ENCODE results near the gene ZFAND6.
"Not testable (repeated sequence)": the region's sequence is repeated elsewhere in the genome, so short reads cannot be mapped to it uniquely, and the experiment has no call there.

Gene ZFAND6

GRCh38 chr15:80127253-80127652 lies 67.8 kb downstream of the ZFAND6 start:
- not testable (repeated sequence) for H3K9ac ChIP-seq (ENCODE audit: low read depth, low read length); H3K36me3 ChIP-seq (ENCODE audit: control insufficient read depth, insufficient read depth, low read length); H3K4me3 ChIP-seq (ENCODE audit: low read depth, low read length); H3K27me3 ChIP-seq (ENCODE audit: control insufficient read depth, insufficient read depth, low read length); H3K4me1 ChIP-seq (ENCODE audit: control insufficient read depth, insufficient read depth, low read length); H3K9me3 ChIP-seq (ENCODE audit: control insufficient read depth, insufficient read depth, low read length)

- Histone ChIP-seq H3K27me3 (ENCODE audit: control insufficient read depth, insufficient read depth, low read length) (no peaks in the 10 kb centered on the region), H3K4me3 (ENCODE audit: low read depth, low read length) (no peak overlapping the region), H3K9ac (ENCODE audit: low read depth, low read length) (no peak overlapping the region), H3K9me3 (ENCODE audit: control insufficient read depth, insufficient read depth, low read length) (no peaks in the 10 kb centered on the region), H3K36me3 (ENCODE audit: control insufficient read depth, insufficient read depth, low read length) (no peaks in the 10 kb centered on the region), H3K4me1 (ENCODE audit: control insufficient read depth, insufficient read depth, low read length) (no peaks in the 10 kb centered on the region)
These were observed 68.4 kb downstream of the ZFAND6 start for GRCh38 chr15:80127911-80128310.

- Histone ChIP-seq H3K9me3 (ENCODE audit: control insufficient read depth, insufficient read depth, low read length) (no peaks in the 10 kb centered on the region), H3K27me3 (ENCODE audit: control insufficient read depth, insufficient read depth, low read length) (no peaks in the 10 kb centered on the region), H3K36me3 (ENCODE audit: control insufficient read depth, insufficient read depth, low read length) (no peaks in the 10 kb centered on the region), H3K4me1 (ENCODE audit: control insufficient read depth, insufficient read depth, low read length) (no peaks in the 10 kb centered on the region), H3K4me3 (ENCODE audit: low read depth, low read length) (no peak overlapping the region), H3K9ac (ENCODE audit: low read depth, low read length) (no peak overlapping the region)
These were observed 72.9 kb downstream of the ZFAND6 start for GRCh38 chr15:80132382-80132781.

GRCh38 chr15:80136854-80137253 lies 77.4 kb downstream of the ZFAND6 start:
- H3K9me3 ChIP-seq (ENCODE audit: control insufficient read depth, insufficient read depth, low read length), result no peaks in the 10 kb centered on the region
- H3K27me3 ChIP-seq (ENCODE audit: control insufficient read depth, insufficient read depth, low read length), result no peaks in the 10 kb centered on the region
- no peak overlapping the region for H3K9ac ChIP-seq (ENCODE audit: low read depth, low read length)
- H3K4me1 ChIP-seq (ENCODE audit: control insufficient read depth, insufficient read depth, low read length), result no peaks in the 10 kb centered on the region
- no peaks in the 10 kb centered on the region for H3K36me3 ChIP-seq (ENCODE audit: control insufficient read depth, insufficient read depth, low read length)
- H3K4me3 ChIP-seq (ENCODE audit: low read depth, low read length), result no peak overlapping the region

GRCh38 chr15:80138961-80139360 lies 79.5 kb downstream of the ZFAND6 start:
- Histone ChIP-seq H3K9me3 (ENCODE audit: control insufficient read depth, insufficient read depth, low read length) (no peaks in the 10 kb centered on the region), H3K9ac (ENCODE audit: low read depth, low read length) (no peak overlapping the region), H3K36me3 (ENCODE audit: control insufficient read depth, insufficient read depth, low read length) (no peaks in the 10 kb centered on the region), H3K4me3 (ENCODE audit: low read depth, low read length) (no peak overlapping the region), H3K27me3 (ENCODE audit: control insufficient read depth, insufficient read depth, low read length) (no peaks in the 10 kb centered on the region), H3K4me1 (ENCODE audit: control insufficient read depth, insufficient read depth, low read length) (no peaks in the 10 kb centered on the region)

GRCh38 chr15:80140909-80141308 lies 81.4 kb downstream of the ZFAND6 start:
- Histone ChIP-seq H3K9ac (ENCODE audit: low read depth, low read length) (no peak overlapping the region), H3K36me3 (ENCODE audit: control insufficient read depth, insufficient read depth, low read length) (no peaks in the 10 kb centered on the region), H3K4me1 (ENCODE audit: control insufficient read depth, insufficient read depth, low read length) (no peaks in the 10 kb centered on the region), H3K9me3 (ENCODE audit: control insufficient read depth, insufficient read depth, low read length) (no peaks in the 10 kb centered on the region), H3K27me3 (ENCODE audit: control insufficient read depth, insufficient read depth, low read length) (no peaks in the 10 kb centered on the region), H3K4me3 (ENCODE audit: low read depth, low read length) (no peak overlapping the region)

GRCh38 chr15:80141916-80142598 lies 82.6 kb downstream of the ZFAND6 start:
- Histone ChIP-seq H3K9ac (ENCODE audit: low read depth, low read length) (no peak overlapping the region), H3K9me3 (ENCODE audit: control insufficient read depth, insufficient read depth, low read length) (no peaks in the 10 kb centered on the region), H3K4me3 (ENCODE audit: low read depth, low read length) (no peak overlapping the region), H3K36me3 (ENCODE audit: control insufficient read depth, insufficient read depth, low read length) (no peaks in the 10 kb centered on the region), H3K4me1 (ENCODE audit: control insufficient read depth, insufficient read depth, low read length) (no peaks in the 10 kb centered on the region), H3K27me3 (ENCODE audit: control insufficient read depth, insufficient read depth, low read length) (no peaks in the 10 kb centered on the region)

GRCh38 chr15:80142646-80143045 lies 83.2 kb downstream of the ZFAND6 start:
- H3K27me3 ChIP-seq (ENCODE audit: control insufficient read depth, insufficient read depth, low read length), result no peaks in the 10 kb centered on the region
- H3K36me3 ChIP-seq (ENCODE audit: control insufficient read depth, insufficient read depth, low read length), result no peaks in the 10 kb centered on the region
- H3K9me3 ChIP-seq (ENCODE audit: control insufficient read depth, insufficient read depth, low read length), result no peaks in the 10 kb centered on the region
- no peaks in the 10 kb centered on the region for H3K4me1 ChIP-seq (ENCODE audit: control insufficient read depth, insufficient read depth, low read length)
- no peak overlapping the region for H3K9ac ChIP-seq (ENCODE audit: low read depth, low read length)
- no peak overlapping the region for H3K4me3 ChIP-seq (ENCODE audit: low read depth, low read length)

GRCh38 chr15:80151148-80151547 lies 91.7 kb downstream of the ZFAND6 start:
- H3K9me3 ChIP-seq (ENCODE audit: control insufficient read depth, insufficient read depth, low read length), result no peaks in the 10 kb centered on the region
- no peak overlapping the region for H3K4me3 ChIP-seq (ENCODE audit: low read depth, low read length)
- no peaks in the 10 kb centered on the region for H3K27me3 ChIP-seq (ENCODE audit: control insufficient read depth, insufficient read depth, low read length)
- H3K4me1 ChIP-seq (ENCODE audit: control insufficient read depth, insufficient read depth, low read length), result peaks cover 6% of the 10 kb centered on the region
- no peaks in the 10 kb centered on the region for H3K36me3 ChIP-seq (ENCODE audit: control insufficient read depth, insufficient read depth, low read length)
- peak overlapping the region; percentile 18 for H3K9ac ChIP-seq (ENCODE audit: low read depth, low read length)

- Histone ChIP-seq H3K4me1 (ENCODE audit: control insufficient read depth, insufficient read depth, low read length) (peaks cover 6% of the 10 kb centered on the region), H3K36me3 (ENCODE audit: control insufficient read depth, insufficient read depth, low read length) (no peaks in the 10 kb centered on the region), H3K9me3 (ENCODE audit: control insufficient read depth, insufficient read depth, low read length) (no peaks in the 10 kb centered on the region), H3K9ac (ENCODE audit: low read depth, low read length) (peak overlapping the region; percentile 18), H3K27me3 (ENCODE audit: control insufficient read depth, insufficient read depth, low read length) (no peaks in the 10 kb centered on the region), H3K4me3 (ENCODE audit: low read depth, low read length) (peak overlapping the region; percentile 63)
These were observed 92.1 kb downstream of the ZFAND6 start for GRCh38 chr15:80151576-80151975.

GRCh38 chr15:80152180-80152895 lies 92.9 kb downstream of the ZFAND6 start:
- no peak overlapping the region for H3K9ac ChIP-seq (ENCODE audit: low read depth, low read length)
- H3K4me3 ChIP-seq (ENCODE audit: low read depth, low read length), result peak overlapping the region; percentile 63

More at GRCh38 chr15:80152180-80152895, 92.9 kb downstream of the ZFAND6 start:
- no peaks in the 10 kb centered on the region for H3K36me3 ChIP-seq (ENCODE audit: control insufficient read depth, insufficient read depth, low read length)
- no peaks in the 10 kb centered on the region for H3K9me3 ChIP-seq (ENCODE audit: control insufficient read depth, insufficient read depth, low read length)
- peaks cover 6% of the 10 kb centered on the region for H3K4me1 ChIP-seq (ENCODE audit: control insufficient read depth, insufficient read depth, low read length)
- H3K27me3 ChIP-seq (ENCODE audit: control insufficient read depth, insufficient read depth, low read length), result no peaks in the 10 kb centered on the region

Data from iPS-15b (cell line).